Frontal cortex (tissue), 4 donors: Measurements from ENCODE around the gene ATRAID. TPM values are rescaled to one million over a fixed set of nuclear protein-coding genes. Genes with fewer than 3 reads are reported as not detected.

Source experiments
- DNase-seq, 2 donors: peaks; one replicate each; pipeline ENCODE4 v3.0.0; 2012; ENCODE audit warnings: low spot score in 2 of 2
- FAIRE-seq: peaks from 2 replicates; lab custom pipeline; 2012; peaks lifted over from hg19 to GRCh38; lab: Jason Lieb, UNC
- total RNA-seq: library from RNA; depleted of rRNA; stranded (reverse); fragments of >200 nt; gene quantifications from one replicate; pipeline ENCODE4 v1.2.3, GENCODE V29; 2014
- donor health status: control.
- donor health status: control.
- donor health status: control.

Gene ATRAID
- total RNA-seq, 1 donor from 2014 or later, result 37.5 TPM

DNA sequence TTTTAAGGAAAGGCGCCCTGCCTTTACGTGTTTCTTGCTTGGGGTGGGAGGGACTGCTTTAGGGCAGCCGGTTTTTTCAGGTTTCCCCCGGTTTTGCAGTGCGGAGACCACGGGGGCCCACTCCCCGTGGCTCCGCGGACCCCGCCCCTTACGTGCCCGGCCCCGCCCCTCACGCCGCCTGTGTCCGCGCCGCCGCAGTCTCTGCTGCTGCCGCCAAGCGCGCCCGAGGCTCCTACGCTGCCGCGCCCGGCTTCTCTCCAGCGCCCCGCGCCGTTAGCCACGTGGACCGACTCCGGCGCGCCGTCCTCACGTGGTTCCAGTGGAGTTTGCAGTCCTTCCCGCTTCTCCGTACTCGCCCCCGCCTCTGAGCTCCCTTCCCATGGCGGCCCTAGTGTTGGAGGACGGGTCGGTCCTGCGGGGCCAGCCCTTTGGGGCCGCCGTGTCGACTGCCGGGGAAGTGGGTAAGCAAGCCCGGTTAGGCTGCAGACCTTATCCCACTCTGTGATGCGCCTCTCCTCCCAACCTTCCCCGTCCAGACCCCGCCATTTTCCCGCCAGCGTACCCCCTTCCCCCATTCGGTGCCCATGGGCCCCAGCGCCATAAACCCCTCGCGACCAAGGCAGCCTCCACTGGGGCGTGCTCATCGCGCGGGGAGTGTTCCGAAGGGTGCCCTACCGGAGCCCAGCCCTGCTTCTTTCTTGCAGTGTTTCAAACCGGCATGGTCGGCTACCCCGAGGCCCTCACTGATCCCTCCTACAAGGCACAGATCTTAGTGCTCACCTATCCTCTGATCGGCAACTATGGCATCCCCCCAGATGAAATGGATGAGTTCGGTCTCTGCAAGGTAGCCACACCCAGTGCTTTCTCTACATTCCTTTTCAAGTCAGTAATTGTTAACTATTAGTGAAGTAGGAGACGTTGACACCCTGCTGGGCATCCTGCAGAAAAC, 5.6 kb downstream of the ATRAID start, which contains the start of gene CAD:
Gene CAD (plus strand): TSS at position 197 of the 949 bp plus-strand sequence. CDS start 183 bp downstream, at position 380.
- DNase-seq (peak; percentile 82 to 89), FAIRE-seq (no peak)

GRCh38 chr2:27218614-27219013, 6.8 kb downstream of the ATRAID start:
- no peak for DNase-seq
- FAIRE-seq, result no peak

DNA sequence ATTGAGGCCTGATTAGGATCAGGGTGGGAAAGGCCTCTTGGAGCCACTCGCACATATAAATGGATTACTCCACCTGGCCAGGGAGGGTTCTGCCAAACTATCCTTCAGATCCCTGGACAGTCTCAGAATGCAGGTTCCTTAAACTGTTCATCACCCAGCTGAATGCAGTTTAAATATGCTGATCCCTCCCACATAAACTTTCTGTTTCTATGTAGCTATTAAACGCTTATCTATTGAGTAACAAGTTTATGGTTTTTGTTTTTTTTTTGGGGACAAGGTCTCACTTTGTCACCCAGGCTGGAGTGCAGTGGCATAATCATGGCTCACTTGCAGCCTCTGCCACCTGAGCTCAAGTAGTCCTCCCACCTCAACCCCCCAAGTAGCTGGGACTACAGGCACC, 7.2 kb downstream of the ATRAID start:
- no peak for DNase-seq

DNA sequence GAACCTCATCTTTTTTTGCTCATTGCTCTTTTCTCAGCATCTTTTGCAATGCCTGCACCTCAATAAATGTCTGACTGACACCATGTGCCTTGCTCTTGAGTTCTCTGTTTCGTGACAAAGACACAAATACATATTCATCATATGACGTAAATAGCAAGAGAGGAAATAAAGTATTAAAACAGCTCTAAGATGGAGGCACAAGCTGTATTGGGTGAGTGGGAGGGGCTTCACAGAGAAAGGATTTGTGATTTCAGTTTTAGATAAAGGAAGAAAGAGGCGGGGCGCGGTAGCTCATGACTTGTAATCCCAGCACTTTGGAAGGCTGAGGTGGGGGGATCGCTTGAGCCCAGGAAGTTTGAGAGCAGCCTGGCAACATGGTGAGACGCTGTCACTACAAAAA, 8.2 kb downstream of the ATRAID start:
- DNase-seq, result no peak
- no peak for FAIRE-seq

More for the DNA sequence above, 7.2 kb downstream of the ATRAID start:
- FAIRE-seq, result no peak

GRCh38 chr2:27221166-27221565, 9.3 kb downstream of the ATRAID start:
- DNase-seq, result no peak
- no peak for FAIRE-seq

DNA sequence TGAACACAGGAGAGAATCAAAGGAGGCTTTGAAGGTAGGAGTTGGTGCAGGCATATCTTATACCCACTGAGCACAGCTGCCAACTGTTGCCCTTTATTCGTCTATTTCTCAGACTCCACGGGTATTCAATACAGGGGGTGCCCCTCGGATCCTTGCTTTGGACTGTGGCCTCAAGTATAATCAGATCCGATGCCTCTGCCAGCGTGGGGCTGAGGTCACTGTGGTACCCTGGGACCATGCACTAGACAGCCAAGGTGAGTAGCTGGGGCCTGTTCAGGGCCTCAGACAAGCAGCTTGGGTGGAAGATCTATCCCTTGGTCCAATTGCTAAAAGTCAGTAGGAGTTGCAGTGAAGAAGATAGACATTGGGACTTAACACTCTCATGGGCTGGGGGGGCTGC, 10.6 kb downstream of the ATRAID start:
- FAIRE-seq (no peak), DNase-seq (no peak)

- FAIRE-seq, result no peak
Measured at GRCh38 chr2:27223416-27223815, 11.6 kb downstream of the ATRAID start.

GRCh38 chr2:27225526-27225925, 13.7 kb downstream of the ATRAID start:
- DNase-seq (no peak), FAIRE-seq (no peak)

More at GRCh38 chr2:27223416-27223815, 11.6 kb downstream of the ATRAID start:
- no peak for DNase-seq

DNA sequence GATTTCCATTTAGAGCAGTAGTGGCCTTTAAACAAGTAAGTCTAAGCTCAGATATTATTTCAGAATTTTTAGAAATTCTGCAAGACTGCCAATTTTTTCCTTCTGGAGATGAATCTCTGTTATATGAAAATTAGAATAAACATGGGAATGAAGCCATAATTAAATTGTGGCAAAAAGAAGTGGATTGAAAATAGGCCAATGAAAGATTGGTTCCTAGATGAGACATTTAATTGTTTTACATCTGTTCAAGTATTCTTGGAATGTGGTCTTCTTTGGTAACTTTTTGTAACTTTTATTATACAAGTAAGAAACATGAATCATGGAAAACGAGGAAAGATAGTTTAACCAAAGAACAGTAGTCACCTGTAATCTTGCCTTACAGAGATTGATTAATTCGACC, 15.7 kb downstream of the ATRAID start:
- DNase-seq, result no peak
- no peak for FAIRE-seq

GRCh38 chr2:27231921-27232320, 20.1 kb downstream of the ATRAID start:
- no peak for DNase-seq
- FAIRE-seq, result no peak

DNA sequence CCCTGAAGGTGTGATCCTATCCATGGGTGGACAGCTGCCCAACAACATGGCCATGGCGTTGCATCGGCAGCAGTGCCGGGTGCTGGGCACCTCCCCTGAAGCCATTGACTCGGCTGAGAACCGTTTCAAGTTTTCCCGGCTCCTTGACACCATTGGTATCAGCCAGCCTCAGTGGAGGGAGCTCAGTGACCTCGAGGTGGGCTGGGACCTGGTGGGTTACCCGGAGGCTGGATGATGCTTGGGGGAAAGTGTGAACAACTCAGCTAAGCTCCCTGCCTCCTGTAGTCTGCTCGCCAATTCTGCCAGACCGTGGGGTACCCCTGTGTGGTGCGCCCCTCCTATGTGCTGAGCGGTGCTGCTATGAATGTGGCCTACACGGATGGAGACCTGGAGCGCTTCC, 21.5 kb downstream of the ATRAID start:
- FAIRE-seq, result no peak
- DNase-seq, result no peak

DNA sequence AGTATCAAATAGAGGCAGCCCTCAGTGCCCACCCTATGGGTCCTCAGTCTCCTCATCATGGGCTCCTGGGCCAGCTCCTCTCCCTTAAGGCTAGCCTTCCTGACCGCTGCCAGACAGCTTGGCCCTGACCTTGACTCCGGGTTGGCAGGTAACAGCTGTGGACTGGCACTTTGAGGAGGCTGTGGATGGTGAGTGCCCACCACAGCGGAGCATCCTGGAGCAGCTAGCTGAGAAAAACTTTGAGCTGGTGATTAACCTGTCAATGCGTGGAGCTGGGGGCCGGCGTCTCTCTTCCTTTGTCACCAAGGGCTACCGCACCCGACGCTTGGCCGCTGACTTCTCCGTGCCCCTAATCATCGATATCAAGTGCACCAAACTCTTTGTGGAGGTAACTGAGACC, 24.3 kb downstream of the ATRAID start:
- FAIRE-seq (no peak), DNase-seq (no peak)

- FAIRE-seq (no peak), DNase-seq (no peak)
Measured at GRCh38 chr2:27236626-27237025, 24.8 kb downstream of the ATRAID start.

DNA sequence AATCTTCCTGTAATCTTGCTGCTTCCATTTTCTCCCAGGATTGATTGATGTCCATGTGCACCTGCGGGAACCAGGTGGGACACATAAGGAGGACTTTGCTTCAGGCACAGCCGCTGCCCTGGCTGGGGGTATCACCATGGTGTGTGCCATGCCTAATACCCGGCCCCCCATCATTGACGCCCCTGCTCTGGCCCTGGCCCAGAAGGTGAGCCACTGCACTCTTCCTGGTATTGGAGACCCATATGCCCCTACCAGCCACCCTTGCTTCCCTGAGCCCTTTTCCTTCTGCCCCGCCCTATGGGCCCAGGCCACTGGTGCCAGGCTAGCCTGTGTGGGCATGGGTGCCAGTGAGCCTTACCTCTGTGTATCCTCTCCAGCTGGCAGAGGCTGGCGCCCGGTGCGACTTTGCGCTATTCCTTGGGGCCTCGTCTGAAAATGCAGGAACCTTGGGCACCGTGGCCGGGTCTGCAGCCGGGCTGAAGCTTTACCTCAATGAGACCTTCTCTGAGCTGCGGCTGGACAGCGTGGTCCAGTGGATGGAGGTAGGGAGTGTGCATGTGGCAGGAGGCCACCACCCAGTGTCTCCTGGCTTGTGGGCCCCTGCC, 25.6 kb downstream of the ATRAID start:
- DNase-seq (no peak), FAIRE-seq (no peak)

- DNase-seq (no peak), FAIRE-seq (no peak)
Measured at GRCh38 chr2:27238976-27239375, 27.1 kb downstream of the ATRAID start.

DNA sequence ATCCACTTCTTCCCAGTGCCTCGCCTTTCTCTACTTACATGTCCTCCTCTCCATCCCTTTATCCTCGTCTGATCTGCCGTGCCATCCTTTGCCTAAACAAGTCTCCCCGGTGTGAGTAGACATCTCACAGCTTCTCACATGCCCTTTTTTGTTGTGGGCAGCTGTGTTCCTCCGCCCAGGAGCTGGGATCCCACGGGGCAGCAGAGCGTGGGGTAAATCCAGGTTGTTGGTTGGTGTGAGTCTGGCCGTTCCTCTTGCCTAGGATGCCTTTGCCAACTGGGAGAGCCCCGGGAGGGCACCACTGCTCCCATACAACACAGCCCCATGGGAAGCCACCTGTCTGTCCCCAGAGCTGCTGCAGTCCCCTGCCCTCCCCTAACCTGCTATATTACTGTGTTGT, 28.6 kb downstream of the ATRAID start:
- FAIRE-seq (no peak), DNase-seq (no peak)

DNA sequence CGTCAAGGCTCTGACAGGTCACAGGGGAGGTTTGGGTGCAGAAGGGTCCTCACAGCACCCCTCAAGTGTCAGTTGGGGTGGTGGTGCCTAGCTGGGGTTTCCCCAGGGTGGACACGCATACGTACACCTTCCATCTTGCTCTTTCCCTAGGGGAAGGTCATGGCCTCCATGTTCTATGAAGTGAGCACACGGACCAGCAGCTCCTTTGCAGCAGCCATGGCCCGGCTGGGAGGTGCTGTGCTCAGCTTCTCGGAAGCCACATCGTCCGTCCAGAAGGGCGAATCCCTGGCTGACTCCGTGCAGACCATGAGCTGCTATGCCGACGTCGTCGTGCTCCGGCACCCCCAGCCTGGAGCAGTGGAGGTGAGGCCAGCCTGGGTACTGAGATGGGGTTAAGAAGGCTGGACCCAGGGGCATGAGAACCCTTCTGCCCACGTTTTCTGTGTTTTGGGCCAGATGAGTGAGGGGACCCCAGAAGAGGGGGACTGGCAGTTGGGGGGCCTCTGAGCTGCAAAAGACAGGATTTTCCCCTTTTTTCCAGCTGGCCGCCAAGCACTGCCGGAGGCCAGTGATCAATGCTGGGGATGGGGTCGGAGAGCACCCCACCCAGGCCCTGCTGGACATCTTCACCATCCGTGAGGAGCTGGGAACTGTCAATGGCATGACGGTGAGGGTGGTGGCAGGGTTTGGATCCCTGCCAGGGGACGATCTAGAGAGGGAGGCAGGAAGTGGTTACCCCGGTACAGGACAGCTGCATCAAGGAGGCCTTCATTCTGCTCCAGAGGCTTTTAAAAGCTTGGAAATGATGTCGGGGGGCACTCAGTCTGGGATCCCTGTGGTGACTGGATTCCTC, 30.1 kb downstream of the ATRAID start:
- FAIRE-seq (no peak), DNase-seq (no peak)

GRCh38 chr2:27242614-27242951, 30.7 kb downstream of the ATRAID start:
- FAIRE-seq (no peak), DNase-seq (no peak)

- no peak for DNase-seq
- FAIRE-seq, result no peak
Measured at GRCh38 chr2:27243391-27244130, 31.7 kb downstream of the ATRAID start.

GRCh38 chr2:27245116-27245515, 33.3 kb downstream of the ATRAID start:
- FAIRE-seq, result no peak

More at GRCh38 chr2:27245116-27245515, 33.3 kb downstream of the ATRAID start:
- no peak for DNase-seq
